Activated T-cell treated with anti-CD3 and anti-CD28 coated beads for 24 hours (primary cell): ENCODE measurements around the gene TRPV3.
"Not testable (repeated sequence)": the region's sequence is repeated elsewhere in the genome, so short reads cannot be mapped to it uniquely, and the experiment has no call there.

Experiments used
- DNase-seq: peaks from one replicate; pipeline ENCODE4 v3.0.0-alpha.2; 2020; ENCODE audit warnings: low read depth

TRPV3 gene

GRCh38 chr17:3472137-3472536, 85.5 kb downstream of the TRPV3 start:
- no peak for DNase-seq

DNA sequence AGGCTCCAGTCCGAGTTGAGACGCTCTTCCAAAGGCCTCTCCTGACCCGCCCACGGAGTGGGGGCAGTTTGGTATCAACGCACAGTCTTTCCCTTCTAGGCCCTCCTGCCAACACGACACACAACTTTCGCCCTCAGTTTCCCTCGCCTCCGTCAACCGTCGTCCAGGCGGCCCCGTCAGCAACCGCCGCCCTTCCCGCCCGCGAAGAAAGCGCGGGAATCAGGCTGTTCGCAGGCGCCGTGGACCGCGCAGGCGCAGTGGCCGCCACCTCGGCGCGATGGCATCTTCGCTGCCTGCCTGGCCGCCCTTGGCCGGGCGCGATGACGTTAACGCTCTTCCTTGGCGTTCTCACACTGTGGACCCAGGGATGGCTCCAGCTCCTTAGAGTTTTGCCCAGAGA, 86.0 kb downstream of the TRPV3 start, which contains the start of gene SPATA22:
SPATA22 (minus strand) TSS at position 221 of the 400 bp plus-strand sequence. CDS start 2,494 bp downstream, outside the sequence.
- no peak for DNase-seq

GRCh38 chr17:3469529-3469928, 88.1 kb downstream of the TRPV3 start:
- DNase-seq, result no peak

DNA sequence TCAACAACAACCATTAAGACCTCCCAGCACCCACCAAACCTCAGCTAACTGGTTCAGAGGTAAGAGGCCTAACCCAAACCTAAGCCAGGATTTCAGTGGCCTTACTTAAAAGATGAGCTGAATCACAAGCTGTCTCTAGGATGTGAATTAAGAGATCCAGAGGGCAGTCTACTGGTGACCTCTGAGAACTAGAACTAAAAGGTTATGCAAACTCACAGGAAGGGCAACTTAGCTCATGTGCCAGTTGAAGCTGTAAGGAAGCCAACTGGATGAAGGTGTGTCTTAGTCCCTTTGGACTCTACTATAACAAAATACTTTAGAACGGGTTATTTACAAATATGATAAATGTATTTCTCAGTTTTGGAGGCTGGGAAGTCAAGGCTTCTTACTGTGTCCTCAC, 91.3 kb downstream of the TRPV3 start:
- DNase-seq, result not testable (repeated sequence)
